HepG2 (cell line): Measurements from ENCODE around the gene PDILT. TPM values are rescaled to one million over a fixed set of nuclear protein-coding genes. Genes with fewer than 3 reads are reported as not detected.

Experiments
- ATF6 ChIP-seq: sonication (generic); formaldehyde crosslinking; conservative IDR thresholded peaks from 2 replicates; pipeline ENCODE4 v1.4.0; 2020; ENCODE audit warnings: missing genetic modification reagents
- CHCHD3 ChIP-seq: sonication (generic); formaldehyde crosslinking; IDR thresholded peaks from 2 replicates; pipeline ENCODE4 v1.8.0; 2022; ENCODE audit warnings: mild to moderate bottlenecking, missing genetic modification reagents, moderate library complexity
- GFI1 ChIP-seq: sonication (generic); formaldehyde crosslinking; IDR thresholded peaks from 2 replicates; pipeline ENCODE4 v1.5.0; 2020; ENCODE audit warnings: missing genetic modification reagents, mild to moderate bottlenecking, borderline replicate concordance
- MED1 ChIP-seq: sonication (generic); formaldehyde crosslinking; IDR thresholded peaks from 2 replicates; pipeline ENCODE4 v1.4.0; 2020; ENCODE audit warnings: missing genetic modification reagents
- PRPF4 ChIP-seq: fragments of 200-400 bp; formaldehyde crosslinking; IDR thresholded peaks from 2 replicates; pipeline ENCODE4 v1.6.1; 2016; ENCODE audit warnings: low read length, low read depth; ENCODE audit not compliant: poor library complexity, severe bottlenecking
- RORA ChIP-seq: sonication (generic); formaldehyde crosslinking; IDR thresholded peaks from 2 replicates; pipeline ENCODE4 v1.5.0; 2020; ENCODE audit warnings: mild to moderate bottlenecking, missing genetic modification reagents, moderate library complexity
- SMYD3 ChIP-seq: sonication (generic); formaldehyde crosslinking; IDR thresholded peaks from 2 replicates; pipeline ENCODE4 v1.8.1; 2023; ENCODE audit warnings: mild to moderate bottlenecking, missing genetic modification reagents
- TAF1 ChIP-seq: sonication (generic); formaldehyde crosslinking; IDR thresholded peaks from 2 replicates; pipeline ENCODE4 v1.4.0; 2020; ENCODE audit warnings: missing genetic modification reagents
- TIGD3 ChIP-seq: sonication (generic); formaldehyde crosslinking; IDR thresholded peaks from 2 replicates; pipeline ENCODE4 v1.5.1; 2020; ENCODE audit warnings: mild to moderate bottlenecking, missing genetic modification reagents, borderline replicate concordance
- TMF1 ChIP-seq: sonication (generic); formaldehyde crosslinking; IDR thresholded peaks from 2 replicates; pipeline ENCODE4 v1.8.1; 2022; ENCODE audit warnings: low read depth, missing genetic modification reagents
- U2AF2 ChIP-seq: fragments of 200-400 bp; formaldehyde crosslinking; IDR thresholded peaks from 2 replicates; pipeline ENCODE4 v1.6.1; 2017; ENCODE audit warnings: low read depth, mild to moderate bottlenecking, low read length
- ZBTB33 ChIP-seq: sonication (generic); formaldehyde crosslinking; IDR thresholded peaks from 2 replicates; pipeline ENCODE4 v1.4.0; 2020; ENCODE audit warnings: missing genetic modification reagents
- ZFP36L2 ChIP-seq: sonication (generic); formaldehyde crosslinking; IDR thresholded peaks from 2 replicates; pipeline ENCODE4 v1.4.0; 2020; ENCODE audit warnings: missing genetic modification reagents
- ZMYM3 ChIP-seq: sonication (generic); formaldehyde crosslinking; IDR thresholded peaks from 2 replicates; pipeline ENCODE4 v1.5.1; 2020; ENCODE audit warnings: mild to moderate bottlenecking, missing genetic modification reagents
- ZNF224 ChIP-seq: sonication (generic); formaldehyde crosslinking; IDR thresholded peaks from 2 replicates; pipeline ENCODE4 v1.5.0; 2020; ENCODE audit warnings: mild to moderate bottlenecking, missing genetic modification reagents
- ZNF225 ChIP-seq: sonication (generic); formaldehyde crosslinking; IDR thresholded peaks from 2 replicates; pipeline ENCODE4 v1.4.0; 2020; ENCODE audit warnings: mild to moderate bottlenecking, missing genetic modification reagents
- ZNF234 ChIP-seq: sonication (generic); formaldehyde crosslinking; conservative IDR thresholded peaks from 2 replicates; pipeline ENCODE4 v1.5.1; 2020; ENCODE audit warnings: mild to moderate bottlenecking, missing genetic modification reagents
- ZNF703 ChIP-seq: sonication (generic); formaldehyde crosslinking; IDR thresholded peaks from 2 replicates; pipeline ENCODE4 v1.5.1; 2020; ENCODE audit warnings: missing genetic modification reagents, mild to moderate bottlenecking, moderate library complexity, borderline replicate concordance
- ZNF704 ChIP-seq: sonication (generic); formaldehyde crosslinking; IDR thresholded peaks from 2 replicates; pipeline ENCODE4 v1.8.1; 2023; ENCODE audit warnings: mild to moderate bottlenecking, inconsistent platforms, moderate library complexity, missing genetic modification reagents, borderline replicate concordance
- ZNF891 ChIP-seq: sonication (generic); formaldehyde crosslinking; IDR thresholded peaks from 2 replicates; pipeline ENCODE4 v1.5.0; 2020; ENCODE audit warnings: mild to moderate bottlenecking, missing genetic modification reagents
- polyA plus RNA-seq, 8 experiments: library from polyadenylated mRNA; depleted of rRNA in 3 of 8; stranded (reverse) in 7 of 8; unstranded in 1 of 8; fragments of >200 nt; fragmentation: Illumina TruSeq in 4 of 8; extraction: Trizol in 4 of 8; gene quantifications; 2 replicates each; pipeline versions ENCODE4 v1.2.1 to v1.2.3, GENCODE V29; 2011 to 2016; ENCODE audit warnings: low read depth in 4 of 8, missing spikeins in 1 of 8, mixed read lengths in 1 of 8; ENCODE audit not compliant: insufficient read depth in 1 of 8
- total RNA-seq, 5 experiments: library from RNA; depleted of rRNA; stranded (reverse); fragments of >200 nt; fragmentation: Illumina TruSeq; extraction: Trizol; gene quantifications; 2 replicates each; pipeline ENCODE4 v1.2.3, GENCODE V29; 2016; ENCODE audit warnings: low read depth in 1 of 5

Gene PDILT
- total and polyA plus RNA-seq, 2 of the 13 experiments (the other 11 are each of a cell fraction or from before 2014, with no cell fraction given): not detected

- TF ChIP-seq U2AF2 (no peak), ZNF224 (CRISPR knock-in tag) (no peak), ZNF704 (CRISPR knock-in tag) (no peak), ZNF891 (CRISPR knock-in tag) (no peak), PRPF4 (no peak), ZNF703 (no peak), ZNF225 (CRISPR knock-in tag) (no peak), ZNF234 (CRISPR knock-in tag) (no peak), SMYD3 (CRISPR knock-in tag) (no peak; the same call in 1 of the 2 replicates), CHCHD3 (CRISPR knock-in tag) (no peak), ZFP36L2 (0 out of 2 replicates have a peak, but pooled peaks have one; percentile 22), ATF6 (0 out of 2 replicates have a peak, but pooled peaks have one; percentile 38), TIGD3 (CRISPR knock-in tag) (no peak), ZBTB33 (no peak), TMF1 (CRISPR knock-in tag) (no peak), TAF1 (CRISPR knock-in tag) (no peak), ZMYM3 (CRISPR knock-in tag) (peak; percentile 91; the same call in 1 of the 2 replicates), MED1 (CRISPR knock-in tag) (peak; percentile 98), RORA (CRISPR knock-in tag) (0 out of 2 replicates have a peak, but pooled peaks have one; percentile 86), GFI1 (CRISPR knock-in tag) (peak; percentile 87)
Observed at GRCh38 chr16:20424129-20424866, 19.8 kb upstream of the PDILT start (continued).
